Loucy (cell line): ENCODE results near the gene NUP155.

Experiments
- CTCF ChIP-seq: fragments of 200-600 bp; sonication (generic); conservative IDR thresholded peaks from 2 replicates; pipeline ENCODE4 v1.5.1; 2014; ENCODE audit warnings: mild to moderate bottlenecking, antibody characterized with exemption, low read length
- EZH2phosphoT487 ChIP-seq: fragments of 200-600 bp; IDR thresholded peaks from 2 replicates; pipeline ENCODE4 v1.6.1; 2018; ENCODE audit warnings: antibody characterized with exemption, mild to moderate bottlenecking, moderate library complexity, borderline replicate concordance

- no peak for TF ChIP-seq CTCF
- no peak for TF ChIP-seq EZH2phosphoT487
These were observed 25.4 kb upstream of the NUP155 start for GRCh38 chr5:37396352-37396751.
